ENCODE measurements around the gene MAFG.

MAFG gene

DNA sequence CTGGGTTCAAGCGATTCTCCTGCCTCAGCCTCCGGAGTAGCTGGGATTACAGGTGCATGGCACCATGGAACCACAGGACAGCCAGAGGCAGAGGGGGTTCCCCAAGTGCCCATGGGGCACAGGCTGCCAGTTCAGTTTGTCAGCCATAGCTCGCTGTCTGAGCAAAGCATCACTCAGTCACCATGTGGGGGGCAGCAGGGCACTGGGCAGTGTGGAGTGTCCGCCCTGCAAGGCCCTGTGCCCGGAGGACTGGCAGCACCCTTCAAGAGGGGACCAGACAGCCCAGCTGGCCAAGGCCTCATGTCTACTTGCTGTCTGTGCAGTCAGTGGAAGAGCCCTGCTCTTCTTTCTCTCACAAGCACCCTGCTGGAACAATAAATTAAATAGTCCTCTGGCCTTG is 42.6 kb downstream of the MAFG start:
- Histone ChIP-seq H3K27ac (ENCODE audit: low read length) (no peak overlapping the region), H3K79me2 (ENCODE audit: low read length) (peaks cover 43% of the 10 kb centered on the region), H3F3A (ENCODE audit: insufficient read depth, low read length) (peaks cover 4% of the 10 kb centered on the region; the same call in 1 of the 2 replicates), H3K36me3 (replicated peaks; ENCODE audit: insufficient read depth, low read length) (peaks cover 26% of the 10 kb centered on the region), H3K9ac (ENCODE audit: low read length) (no peak overlapping the region), H3K4me2 (ENCODE audit: low read depth, low read length) (no peak overlapping the region), H3K9me2 (replicated peaks; ENCODE audit: insufficient read depth, low read length) (no peaks in the 10 kb centered on the region), H2AFZ (ENCODE audit: low read length) (no peak overlapping the region), H3K9me3 (replicated peaks; ENCODE audit: insufficient read depth, low read length) (no peaks in the 10 kb centered on the region), H4K20me1 (ENCODE audit: insufficient read depth, low read length) (no peaks in the 10 kb centered on the region), H3K27me3 (replicated peaks; ENCODE audit: insufficient read depth, low read length) (no peaks in the 10 kb centered on the region), H3K4me1 (ENCODE audit: low read length) (peaks cover 6% of the 10 kb centered on the region), H3K4me3 (ENCODE audit: low read length) (no peak overlapping the region)
- TF ChIP-seq EZH2phosphoT487 (IDR thresholded peaks at IDR 0.05; ENCODE audit: low read length): no peak
- no peak for TF ChIP-seq EZH2 (optimal IDR thresholded peaks at IDR 0.05; ENCODE audit: low read depth, low read length)
- TF ChIP-seq, protein P1, sequence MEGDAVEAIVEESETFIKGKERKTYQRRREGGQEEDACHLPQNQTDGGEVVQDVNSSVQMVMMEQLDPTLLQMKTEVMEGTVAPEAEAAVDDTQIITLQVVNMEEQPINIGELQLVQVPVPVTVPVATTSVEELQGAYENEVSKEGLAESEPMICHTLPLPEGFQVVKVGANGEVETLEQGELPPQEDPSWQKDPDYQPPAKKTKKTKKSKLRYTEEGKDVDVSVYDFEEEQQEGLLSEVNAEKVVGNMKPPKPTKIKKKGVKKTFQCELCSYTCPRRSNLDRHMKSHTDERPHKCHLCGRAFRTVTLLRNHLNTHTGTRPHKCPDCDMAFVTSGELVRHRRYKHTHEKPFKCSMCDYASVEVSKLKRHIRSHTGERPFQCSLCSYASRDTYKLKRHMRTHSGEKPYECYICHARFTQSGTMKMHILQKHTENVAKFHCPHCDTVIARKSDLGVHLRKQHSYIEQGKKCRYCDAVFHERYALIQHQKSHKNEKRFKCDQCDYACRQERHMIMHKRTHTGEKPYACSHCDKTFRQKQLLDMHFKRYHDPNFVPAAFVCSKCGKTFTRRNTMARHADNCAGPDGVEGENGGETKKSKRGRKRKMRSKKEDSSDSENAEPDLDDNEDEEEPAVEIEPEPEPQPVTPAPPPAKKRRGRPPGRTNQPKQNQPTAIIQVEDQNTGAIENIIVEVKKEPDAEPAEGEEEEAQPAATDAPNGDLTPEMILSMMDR (IDR thresholded peaks at IDR 0.05; ENCODE audit: low read length): no peak
- no peak for DNase-seq

DNA sequence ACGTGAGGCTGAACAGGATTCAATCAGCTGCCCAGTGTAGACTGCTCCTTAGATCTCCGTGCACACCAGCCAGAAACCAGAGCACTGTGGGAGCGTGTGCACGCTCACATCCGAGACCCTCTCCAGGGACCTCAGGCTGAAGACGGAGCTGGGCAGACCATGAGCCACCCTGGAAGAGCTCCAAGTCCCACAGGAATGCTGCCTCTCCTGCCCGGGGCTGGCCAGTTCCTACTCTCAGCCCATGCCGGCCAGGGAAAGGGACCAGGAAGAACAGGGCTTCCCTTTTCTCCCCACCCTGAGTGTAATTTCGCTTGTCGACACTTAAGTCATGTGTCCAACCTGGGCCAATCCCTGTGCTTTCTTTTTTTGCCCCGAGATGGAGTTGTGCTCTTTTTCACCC is 43.0 kb downstream of the MAFG start:
- TF ChIP-seq EZH2phosphoT487 (IDR thresholded peaks at IDR 0.05; ENCODE audit: low read length) (no peak), EZH2 (optimal IDR thresholded peaks at IDR 0.05; ENCODE audit: low read depth, low read length) (no peak)
- TF ChIP-seq, protein P1 (IDR thresholded peaks at IDR 0.05; ENCODE audit: low read length): no peak
- Histone ChIP-seq H3K4me1 (ENCODE audit: low read length) (peaks cover 2% of the 10 kb centered on the region), H3K36me3 (replicated peaks; ENCODE audit: insufficient read depth, low read length) (peaks cover 23% of the 10 kb centered on the region), H3K79me2 (ENCODE audit: low read length) (peaks cover 38% of the 10 kb centered on the region), H3K9me3 (replicated peaks; ENCODE audit: insufficient read depth, low read length) (no peaks in the 10 kb centered on the region), H4K20me1 (ENCODE audit: insufficient read depth, low read length) (no peaks in the 10 kb centered on the region), H3K27me3 (replicated peaks; ENCODE audit: insufficient read depth, low read length) (no peaks in the 10 kb centered on the region), H3K27ac (ENCODE audit: low read length) (no peak overlapping the region), H3F3A (ENCODE audit: insufficient read depth, low read length) (peaks cover 4% of the 10 kb centered on the region; the same call in 1 of the 2 replicates), H3K4me2 (ENCODE audit: low read depth, low read length) (no peak overlapping the region), H3K9me2 (replicated peaks; ENCODE audit: insufficient read depth, low read length) (no peaks in the 10 kb centered on the region), H3K4me3 (ENCODE audit: low read length) (no peak overlapping the region), H2AFZ (ENCODE audit: low read length) (no peak overlapping the region), H3K9ac (ENCODE audit: low read length) (no peak overlapping the region)
- DNase-seq: no peak

DNA sequence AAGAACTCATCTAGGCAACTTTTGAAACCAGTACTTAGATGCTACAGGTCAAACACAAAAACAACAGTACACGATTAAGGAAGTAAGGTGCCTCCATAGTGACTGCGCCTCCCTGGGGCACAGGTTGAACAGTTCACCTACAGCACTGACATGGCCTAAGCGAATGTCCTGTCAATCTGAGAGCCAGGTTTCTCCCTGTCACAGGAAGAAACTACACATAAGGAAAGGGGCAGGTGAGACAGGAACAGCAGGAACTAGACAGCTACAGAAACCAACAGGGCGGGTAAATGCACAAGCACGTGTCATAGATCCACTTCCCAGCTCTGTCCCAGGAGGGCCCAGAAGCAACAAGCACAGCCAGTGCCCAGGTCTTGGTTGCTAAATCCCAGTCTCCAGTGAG is 48.4 kb downstream of the MAFG start:
- DNase-seq: no peak
- Histone ChIP-seq H3K36me3 (replicated peaks; ENCODE audit: insufficient read depth, low read length) (no peaks in the 10 kb centered on the region), H3K9ac (ENCODE audit: low read length) (no peak overlapping the region), H3K9me3 (replicated peaks; ENCODE audit: insufficient read depth, low read length) (no peaks in the 10 kb centered on the region), H3K9me2 (replicated peaks; ENCODE audit: insufficient read depth, low read length) (no peaks in the 10 kb centered on the region), H3K27ac (ENCODE audit: low read length) (no peak overlapping the region), H3K4me1 (ENCODE audit: low read length) (no peaks in the 10 kb centered on the region), H3F3A (ENCODE audit: insufficient read depth, low read length) (peaks cover 6% of the 10 kb centered on the region; the same call in 1 of the 2 replicates), H4K20me1 (ENCODE audit: insufficient read depth, low read length) (no peaks in the 10 kb centered on the region), H3K27me3 (replicated peaks; ENCODE audit: insufficient read depth, low read length) (no peaks in the 10 kb centered on the region), H3K4me2 (ENCODE audit: low read depth, low read length) (no peak overlapping the region), H3K4me3 (ENCODE audit: low read length) (no peak overlapping the region), H3K79me2 (ENCODE audit: low read length) (no peaks in the 10 kb centered on the region), H2AFZ (ENCODE audit: low read length) (no peak overlapping the region)
- TF ChIP-seq EZH2phosphoT487 (IDR thresholded peaks at IDR 0.05; ENCODE audit: low read length) (no peak), EZH2 (optimal IDR thresholded peaks at IDR 0.05; ENCODE audit: low read depth, low read length) (no peak)
- TF ChIP-seq, protein P1 (IDR thresholded peaks at IDR 0.05; ENCODE audit: low read length): no peak

All from MM.1S (cell line).